ENCODE data around the gene BOLA3. TPM values are rescaled to one million over a fixed set of nuclear protein-coding genes. Genes with fewer than 3 reads are reported as not detected.

The BOLA3 gene
- total and polyA plus RNA-seq, 8 donors, result 7.2 to 32.5 (median 16.2) TPM

- H3K4me3 ChIP-seq, result no peak overlapping the region
- TF ChIP-seq, protein P1, sequence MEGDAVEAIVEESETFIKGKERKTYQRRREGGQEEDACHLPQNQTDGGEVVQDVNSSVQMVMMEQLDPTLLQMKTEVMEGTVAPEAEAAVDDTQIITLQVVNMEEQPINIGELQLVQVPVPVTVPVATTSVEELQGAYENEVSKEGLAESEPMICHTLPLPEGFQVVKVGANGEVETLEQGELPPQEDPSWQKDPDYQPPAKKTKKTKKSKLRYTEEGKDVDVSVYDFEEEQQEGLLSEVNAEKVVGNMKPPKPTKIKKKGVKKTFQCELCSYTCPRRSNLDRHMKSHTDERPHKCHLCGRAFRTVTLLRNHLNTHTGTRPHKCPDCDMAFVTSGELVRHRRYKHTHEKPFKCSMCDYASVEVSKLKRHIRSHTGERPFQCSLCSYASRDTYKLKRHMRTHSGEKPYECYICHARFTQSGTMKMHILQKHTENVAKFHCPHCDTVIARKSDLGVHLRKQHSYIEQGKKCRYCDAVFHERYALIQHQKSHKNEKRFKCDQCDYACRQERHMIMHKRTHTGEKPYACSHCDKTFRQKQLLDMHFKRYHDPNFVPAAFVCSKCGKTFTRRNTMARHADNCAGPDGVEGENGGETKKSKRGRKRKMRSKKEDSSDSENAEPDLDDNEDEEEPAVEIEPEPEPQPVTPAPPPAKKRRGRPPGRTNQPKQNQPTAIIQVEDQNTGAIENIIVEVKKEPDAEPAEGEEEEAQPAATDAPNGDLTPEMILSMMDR (IDR thresholded peaks at IDR 0.05), result no peak
- intact Hi-C loops (cut with DNase I), result no loop called here
- WGBS, 2 donors, result 95 to 97% methylated on average over 39 of the region's 39 CpGs
- no peaks in the 10 kb centered on the region for H3K27me3 ChIP-seq
- no peaks in the 10 kb centered on the region for H3K4me1 ChIP-seq
- peaks cover 0 to 20% (median 0%) of the 10 kb centered on the region in 3 donors for H3K36me3 ChIP-seq
- DNase-seq, result peak in 1 of 6 donors; percentile 67
- H3K9me3 ChIP-seq, result no peaks in the 10 kb centered on the region
- ATAC-seq, result no peak
- FAIRE-seq, result no peak
- no peak overlapping the region for H3K27ac ChIP-seq
These were observed 46.0 kb downstream of the BOLA3 start for GRCh38 chr2:74101574-74102300.

GRCh38 chr2:74100254-74101216, 47.2 kb downstream of the BOLA3 start:
- ATAC-seq (no peak), FAIRE-seq (no peak), DNase-seq (no peak)
- no peaks in the 10 kb centered on the region for H3K9me3 ChIP-seq
- H3K36me3 ChIP-seq, result peaks cover 0 to 20% (median 0%) of the 10 kb centered on the region in 3 donors
- TF ChIP-seq, protein P1 (IDR thresholded peaks at IDR 0.05), result no peak
- 93 to 95% methylated on average over 25 of the region's 25 CpGs for WGBS, 2 donors
- H3K27me3 ChIP-seq, result no peaks in the 10 kb centered on the region
- H3K4me3 ChIP-seq, result no peak overlapping the region
- H3K4me1 ChIP-seq, result no peaks in the 10 kb centered on the region
- intact Hi-C loops (cut with DNase I), result no loop called here
- H3K27ac ChIP-seq, result no peak overlapping the region

DNA sequence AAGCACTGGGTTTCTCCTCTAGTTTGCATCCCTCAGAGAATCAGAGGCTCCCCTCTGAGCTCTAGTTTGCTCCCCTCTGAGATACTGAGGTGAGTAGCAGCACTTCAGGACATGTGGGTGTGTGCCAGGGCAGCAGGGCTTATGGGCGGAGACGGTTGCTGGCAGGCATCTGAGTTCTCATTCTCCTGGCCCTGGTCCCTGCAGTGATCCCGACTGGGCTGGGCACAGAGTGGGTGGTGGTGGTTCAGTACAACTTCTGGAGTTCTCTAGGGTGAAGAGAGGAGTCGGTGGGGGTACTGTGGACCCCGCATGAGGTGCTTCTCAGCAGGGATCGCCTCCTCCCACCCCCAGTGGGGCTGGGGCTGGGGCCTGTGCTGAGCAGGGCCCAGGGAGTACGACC, 47.9 kb downstream of the BOLA3 start:
- no peak overlapping the region for H3K4me3 ChIP-seq
- TF ChIP-seq, protein P1 (IDR thresholded peaks at IDR 0.05), result no peak
- no peak for DNase-seq
- H3K9me3 ChIP-seq, result no peaks in the 10 kb centered on the region
- FAIRE-seq, result no peak
- no peaks in the 10 kb centered on the region for H3K27me3 ChIP-seq
- no peaks in the 10 kb centered on the region for H3K4me1 ChIP-seq
- ATAC-seq, result no peak
- WGBS, 2 donors, result 80 to 86% methylated on average over 7 of the region's 7 CpGs
- H3K27ac ChIP-seq, result no peak overlapping the region
- intact Hi-C loops (cut with DNase I), result no loop called here
- H3K36me3 ChIP-seq, result peaks cover 0 to 21% (median 0%) of the 10 kb centered on the region in 3 donors

GRCh38 chr2:74099271-74099670, 48.4 kb downstream of the BOLA3 start:
- WGBS, 2 donors, result 95 to 96% methylated on average over 20 of the region's 20 CpGs
- no peak for ATAC-seq
- intact Hi-C loops (cut with DNase I), result no loop called here
- FAIRE-seq, result no peak
- H3K27ac ChIP-seq, result no peak overlapping the region
- no peaks in the 10 kb centered on the region for H3K9me3 ChIP-seq
- no peaks in the 10 kb centered on the region for H3K27me3 ChIP-seq
- H3K4me3 ChIP-seq, result no peak overlapping the region
- no peak for DNase-seq
- TF ChIP-seq, protein P1 (IDR thresholded peaks at IDR 0.05), result no peak
- peaks cover 0 to 25% (median 0%) of the 10 kb centered on the region in 3 donors for H3K36me3 ChIP-seq
- no peaks in the 10 kb centered on the region for H3K4me1 ChIP-seq
